ENCODE measurements around the gene BCL11A. TPM values are rescaled to one million over a fixed set of nuclear protein-coding genes. Genes with fewer than 3 reads are reported as not detected.

Gene BCL11A
- total RNA-seq, 1 experiment from 2014 or later = 91.4 TPM

GRCh38 chr2:60478660-60479059, 74.8 kb downstream of the BCL11A start:
- Histone ChIP-seq H4K20me1 (ENCODE audit: control insufficient read depth, insufficient read depth, insufficient read length) (no peaks in the 10 kb centered on the region), H2BK5ac (ENCODE audit: insufficient read length, low read length) (no peak overlapping the region), H3K56ac (ENCODE audit: insufficient read length, low read depth, low read length) (no peak overlapping the region), H3K79me1 (ENCODE audit: insufficient read depth, low read depth, low read length, poor library complexity, severe bottlenecking) (peaks cover 8% of the 10 kb centered on the region), H3K27me3 (ENCODE audit: insufficient read depth, low read length) (peaks cover 11% of the 10 kb centered on the region; the same call in 1 of the 2 replicates), H4K5ac (ENCODE audit: insufficient read length, low read depth, low read length) (no peak overlapping the region), H2BK20ac (ENCODE audit: low read depth, low read length, poor library complexity, severe bottlenecking) (no peak overlapping the region), H3K9me3 (ENCODE audit: control insufficient read depth, low read depth, low read length) (no peaks in the 10 kb centered on the region), H3K23me2 (ENCODE audit: insufficient read length, low read depth, low read length, poor library complexity, severe bottlenecking) (no peaks in the 10 kb centered on the region), H3K4me2 (ENCODE audit: insufficient read depth, insufficient read length, low read length) (no peak overlapping the region), H3K79me2 (ENCODE audit: insufficient read depth, low read length) (peaks cover 17% of the 10 kb centered on the region; the same call in 1 of the 2 replicates), H2BK12ac (ENCODE audit: insufficient read length, low read depth, low read length) (no peak overlapping the region), H3K4me1 (ENCODE audit: insufficient read depth, low read length) (peaks cover 27% of the 10 kb centered on the region), H3K14ac (ENCODE audit: insufficient read depth, low read length) (no peak overlapping the region; the same call in 1 of the 2 replicates), H4K8ac (replicated peaks; ENCODE audit: insufficient read length, low read depth, low read length) (no peak overlapping the region), H2BK15ac (ENCODE audit: low read depth, low read length) (no peak overlapping the region), H4K91ac (ENCODE audit: insufficient read length, low read depth, low read length) (no peak overlapping the region), H3K18ac (ENCODE audit: insufficient read length, low read depth, low read length) (no peak overlapping the region), H3K4ac (ENCODE audit: low read depth, low read length) (no peak overlapping the region), H3T11ph (ENCODE audit: low read length) (no peak overlapping the region), H3K27ac (ENCODE audit: insufficient read length, low read depth, low read length) (no peak overlapping the region), H2AK5ac (ENCODE audit: insufficient read length, low read length) (no peak overlapping the region), H3K23ac (ENCODE audit: insufficient read length, low read depth, low read length) (no peak overlapping the region), H2AFZ (ENCODE audit: low read length) (no peak overlapping the region), H2BK120ac (ENCODE audit: low read depth, low read length, poor library complexity, severe bottlenecking) (no peak overlapping the region), H3K9ac (ENCODE audit: extremely low read depth, insufficient read length, low read length) (no peak overlapping the region)
- Mint-ChIP-seq H3K27ac (peak overlapping the region in 2 of 3 experiments; percentile 6 to 60; a peak in 1 of 7 replicates), H3K4me1 (peaks cover 90 to 96% of the 10 kb centered on the region in 2 experiments), H3K27me3 (ENCODE audit: low read depth) (peaks cover 5% of the 10 kb centered on the region), H3K9me3 (no peaks in the 10 kb centered on the region), H3K36me3 (ENCODE audit: insufficient read depth in 1 of 3, low read depth in 3 of 3) (peaks cover 7 to 41% (median 33%) of the 10 kb centered on the region in 3 experiments; a peak in 5 of 7 replicates), H3K4me3 (no peak overlapping the region)
- TF ChIP-seq CTCF (conservative IDR thresholded peaks at IDR 0.05) = no peak
- no peak for DNase-seq
- no CpG with 5 or more reads among the region's 7 CpGs for WGBS (ENCODE audit: extremely low coverage, insufficient read length, low lambda C conversion rate)
